Effector memory CD8-positive, alpha-beta T cell (primary cell): Measurements from ENCODE around the gene CLMN.

Experiments
- ATAC-seq: fragments of 150-1000 bp; cut with Tn5 transposase; replicated peaks from 2 replicates; pipeline ENCODE4 v1.10.0; 2021; ENCODE audit warnings: mild to moderate bottlenecking, moderate library complexity
- DNase-seq, 3 experiments: peaks; one replicate each; pipeline ENCODE4 v3.0.0; 2021
- H3K27ac Mint-ChIP-seq, 2 donors: one replicate each; pipeline ENCODE4 v1.8.0; 2022; ENCODE audit warnings: mild to moderate bottlenecking in 2 of 2, mixed read lengths in 2 of 2, moderate library complexity in 2 of 2
- H3K27me3 Mint-ChIP-seq, 2 donors: one replicate each; pipeline ENCODE4 v1.8.0; 2022; ENCODE audit warnings: mixed read lengths in 2 of 2
- H3K36me3 Mint-ChIP-seq: one replicate; pipeline ENCODE4 v1.8.0; 2022; ENCODE audit warnings: mild to moderate bottlenecking, moderate library complexity, mixed read lengths; ENCODE audit not compliant: insufficient read depth
- H3K4me1 Mint-ChIP-seq, 2 donors: one replicate each; pipeline ENCODE4 v1.8.0; 2022; ENCODE audit warnings: low read depth in 2 of 2, mixed read lengths in 2 of 2
- H3K4me3 Mint-ChIP-seq, 2 donors: one replicate each; pipeline ENCODE4 v1.8.0; 2022; ENCODE audit warnings: mild to moderate bottlenecking in 2 of 2, mixed read lengths in 2 of 2, moderate library complexity in 2 of 2
- H3K9me3 Mint-ChIP-seq, 2 donors: one replicate each; pipeline ENCODE4 v1.8.0; 2022; ENCODE audit warnings: mixed read lengths in 2 of 2

The CLMN gene

GRCh38 chr14:95261616-95262510 lies 57.8 kb downstream of the CLMN start:
- H3K4me3 Mint-ChIP-seq: no peak overlapping the region
- peaks cover 0 to 10% of the 10 kb centered on the region in 2 donors for H3K27me3 Mint-ChIP-seq
- no peak for DNase-seq
- H3K9me3 Mint-ChIP-seq: no peaks in the 10 kb centered on the region
- H3K4me1 Mint-ChIP-seq: peaks cover 4 to 7% of the 10 kb centered on the region in 2 donors
- ATAC-seq: no peak
- no peak overlapping the region for H3K27ac Mint-ChIP-seq
- H3K36me3 Mint-ChIP-seq: no peaks in the 10 kb centered on the region

GRCh38 chr14:95260537-95261361 lies 59.0 kb downstream of the CLMN start:
- no peak overlapping the region for H3K27ac Mint-ChIP-seq
- H3K4me1 Mint-ChIP-seq: peaks cover 4 to 5% of the 10 kb centered on the region in 2 donors
- DNase-seq (no peak), ATAC-seq (no peak)
- no peaks in the 10 kb centered on the region for H3K9me3 Mint-ChIP-seq
- peaks cover 0 to 16% of the 10 kb centered on the region in 2 donors for H3K27me3 Mint-ChIP-seq
- H3K36me3 Mint-ChIP-seq: no peaks in the 10 kb centered on the region
- H3K4me3 Mint-ChIP-seq: no peak overlapping the region

- Mint-ChIP-seq H3K27me3 (peaks cover 0 to 7% of the 10 kb centered on the region in 2 donors), H3K4me3 (no peak overlapping the region), H3K27ac (no peak overlapping the region), H3K9me3 (no peaks in the 10 kb centered on the region), H3K4me1 (peaks cover 0 to 1% of the 10 kb centered on the region in 2 donors), H3K36me3 (no peaks in the 10 kb centered on the region)
- DNase-seq: no peak
- ATAC-seq: no peak
Measured at GRCh38 chr14:95258754-95259593, 60.7 kb downstream of the CLMN start.

GRCh38 chr14:95258156-95258555 lies 61.6 kb downstream of the CLMN start:
- Mint-ChIP-seq H3K27ac (no peak overlapping the region), H3K4me3 (no peak overlapping the region), H3K4me1 (peaks cover 0 to 1% of the 10 kb centered on the region in 2 donors), H3K9me3 (no peaks in the 10 kb centered on the region), H3K27me3 (peaks cover 0 to 7% of the 10 kb centered on the region in 2 donors), H3K36me3 (no peaks in the 10 kb centered on the region)
- ATAC-seq: no peak
- DNase-seq: no peak

GRCh38 chr14:95257521-95257920 lies 62.2 kb downstream of the CLMN start:
- H3K27ac Mint-ChIP-seq: no peak overlapping the region
- H3K27me3 Mint-ChIP-seq: peaks cover 0 to 7% of the 10 kb centered on the region in 2 donors
- H3K4me1 Mint-ChIP-seq: peaks cover 0 to 1% of the 10 kb centered on the region in 2 donors
- H3K4me3 Mint-ChIP-seq: no peak overlapping the region
- ATAC-seq (no peak), DNase-seq (no peak)
- no peaks in the 10 kb centered on the region for H3K36me3 Mint-ChIP-seq
- no peaks in the 10 kb centered on the region for H3K9me3 Mint-ChIP-seq

GRCh38 chr14:95256776-95257060 lies 63.0 kb downstream of the CLMN start:
- no peaks in the 10 kb centered on the region for H3K9me3 Mint-ChIP-seq
- H3K4me3 Mint-ChIP-seq: no peak overlapping the region
- DNase-seq (no peak), ATAC-seq (no peak)
- peaks cover 0 to 1% of the 10 kb centered on the region in 2 donors for H3K4me1 Mint-ChIP-seq
- peaks cover under 1% of the 10 kb centered on the region for H3K36me3 Mint-ChIP-seq
- no peak overlapping the region for H3K27ac Mint-ChIP-seq
- H3K27me3 Mint-ChIP-seq: peaks cover 0 to 8% of the 10 kb centered on the region in 2 donors

- no peak for ATAC-seq
- no peak overlapping the region for H3K4me3 Mint-ChIP-seq
- H3K4me1 Mint-ChIP-seq: peaks cover 0 to 1% of the 10 kb centered on the region in 2 donors
- H3K36me3 Mint-ChIP-seq: peaks cover 2% of the 10 kb centered on the region
- DNase-seq: no peak
- peaks cover 0 to 13% of the 10 kb centered on the region in 2 donors for H3K27me3 Mint-ChIP-seq
- H3K27ac Mint-ChIP-seq: no peak overlapping the region
- H3K9me3 Mint-ChIP-seq: no peaks in the 10 kb centered on the region
Measured at GRCh38 chr14:95256002-95256775, 63.5 kb downstream of the CLMN start.

GRCh38 chr14:95255487-95255886 lies 64.2 kb downstream of the CLMN start:
- DNase-seq: no peak
- H3K27ac Mint-ChIP-seq: no peak overlapping the region

GRCh38 chr14:95255013-95255412 lies 64.7 kb downstream of the CLMN start:
- no peak for DNase-seq
- peaks cover 0 to 1% of the 10 kb centered on the region in 2 donors for H3K4me1 Mint-ChIP-seq
- H3K9me3 Mint-ChIP-seq: no peaks in the 10 kb centered on the region
- peaks cover 8 to 25% of the 10 kb centered on the region in 2 donors for H3K27me3 Mint-ChIP-seq
- ATAC-seq: no peak
- no peak overlapping the region for H3K27ac Mint-ChIP-seq
- H3K36me3 Mint-ChIP-seq: peaks cover 2% of the 10 kb centered on the region
- H3K4me3 Mint-ChIP-seq: no peak overlapping the region

More at GRCh38 chr14:95255487-95255886, 64.2 kb downstream of the CLMN start:
- Mint-ChIP-seq H3K4me3 (no peak overlapping the region), H3K36me3 (peaks cover 2% of the 10 kb centered on the region), H3K4me1 (peaks cover 0 to 1% of the 10 kb centered on the region in 2 donors), H3K27me3 (peaks cover 3 to 20% of the 10 kb centered on the region in 2 donors), H3K9me3 (no peaks in the 10 kb centered on the region)
- ATAC-seq: no peak

- DNase-seq (no peak), ATAC-seq (no peak)
- H3K4me3 Mint-ChIP-seq: no peak overlapping the region
- H3K27me3 Mint-ChIP-seq: peaks cover 13 to 32% of the 10 kb centered on the region in 2 donors
- H3K36me3 Mint-ChIP-seq: peaks cover 2% of the 10 kb centered on the region
- peaks cover 0 to 1% of the 10 kb centered on the region in 2 donors for H3K4me1 Mint-ChIP-seq
- no peaks in the 10 kb centered on the region for H3K9me3 Mint-ChIP-seq
- no peak overlapping the region for H3K27ac Mint-ChIP-seq
Measured at GRCh38 chr14:95254288-95254687, 65.4 kb downstream of the CLMN start.

GRCh38 chr14:95253039-95253630 lies 66.6 kb downstream of the CLMN start:
- no peak for DNase-seq
- no peak for ATAC-seq
- peaks cover 0 to 1% of the 10 kb centered on the region in 2 donors for H3K4me1 Mint-ChIP-seq
- H3K27me3 Mint-ChIP-seq: peaks cover 13 to 33% of the 10 kb centered on the region in 2 donors
- H3K4me3 Mint-ChIP-seq: no peak overlapping the region
- H3K36me3 Mint-ChIP-seq: peaks cover 2% of the 10 kb centered on the region
- no peaks in the 10 kb centered on the region for H3K9me3 Mint-ChIP-seq
- no peak overlapping the region for H3K27ac Mint-ChIP-seq

- DNase-seq (no peak), ATAC-seq (no peak)
- H3K27me3 Mint-ChIP-seq: peaks cover 19 to 33% of the 10 kb centered on the region in 2 donors
- H3K36me3 Mint-ChIP-seq: peaks cover 2% of the 10 kb centered on the region
- H3K9me3 Mint-ChIP-seq: no peaks in the 10 kb centered on the region
- H3K27ac Mint-ChIP-seq: no peak overlapping the region
- peaks cover 0 to 1% of the 10 kb centered on the region in 2 donors for H3K4me1 Mint-ChIP-seq
- no peak overlapping the region for H3K4me3 Mint-ChIP-seq
Measured at GRCh38 chr14:95252219-95252618, 67.5 kb downstream of the CLMN start.
